ENCODE measurements around the gene PDE4B.

DNA sequence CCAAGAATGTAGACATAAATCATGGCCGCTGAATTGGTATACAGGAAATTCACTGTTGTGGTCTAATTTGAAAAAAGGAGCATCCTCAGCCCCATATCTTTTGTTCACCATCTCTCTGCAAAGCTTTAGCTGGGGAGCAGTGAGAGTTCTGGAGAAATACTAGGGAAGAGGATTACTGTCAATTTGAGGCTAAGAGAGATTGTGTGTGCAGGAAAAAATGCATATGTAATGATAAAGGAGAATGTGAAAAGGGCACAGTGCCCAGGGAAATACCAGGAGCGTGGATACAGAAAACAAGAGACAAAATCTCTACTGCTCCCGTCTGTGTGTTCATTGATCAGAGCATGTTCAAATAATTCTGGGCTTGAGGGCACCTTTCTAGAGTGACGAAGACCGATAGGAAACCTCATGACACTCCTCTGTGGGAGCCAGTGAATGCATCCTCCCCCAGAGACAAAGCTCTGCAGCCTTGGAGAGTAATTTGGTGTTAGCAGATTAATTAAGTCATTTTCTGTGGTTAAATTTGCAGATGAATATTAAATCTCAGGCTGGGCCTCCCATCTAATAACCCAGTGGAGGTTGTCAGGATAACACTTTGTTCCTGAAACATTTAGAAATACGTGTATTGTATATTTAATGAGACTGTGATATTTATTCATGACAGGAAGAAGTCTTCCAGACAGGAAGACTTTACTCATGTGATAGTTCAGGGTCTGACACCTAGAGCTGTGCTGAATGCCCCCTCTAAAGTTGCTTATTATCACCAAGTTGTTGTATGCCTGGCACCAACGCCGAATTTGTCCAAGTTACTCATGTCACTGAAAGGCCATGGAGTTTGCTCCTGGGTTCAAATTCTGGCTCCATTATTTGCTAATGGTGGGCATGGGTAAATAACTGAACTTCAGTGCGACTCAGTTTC is 453.9 kb downstream of the PDE4B start:
- TF ChIP-seq GABPA (IDR thresholded peaks at IDR 0.05; ENCODE audit: low read depth, low read length) (no peak), GABPA (CRISPR knock-in tag; IDR thresholded peaks at IDR 0.05; ENCODE audit: low read depth) (no peak), NFKB2 (CRISPR knock-in tag; IDR thresholded peaks at IDR 0.05; ENCODE audit: borderline replicate concordance) (no peak), HDAC2 (CRISPR knock-in tag; IDR thresholded peaks at IDR 0.05) (no peak), RFXAP (CRISPR knock-in tag; IDR thresholded peaks at IDR 0.05; ENCODE audit: borderline replicate concordance) (no peak)
- TF ChIP-seq, protein P1, sequence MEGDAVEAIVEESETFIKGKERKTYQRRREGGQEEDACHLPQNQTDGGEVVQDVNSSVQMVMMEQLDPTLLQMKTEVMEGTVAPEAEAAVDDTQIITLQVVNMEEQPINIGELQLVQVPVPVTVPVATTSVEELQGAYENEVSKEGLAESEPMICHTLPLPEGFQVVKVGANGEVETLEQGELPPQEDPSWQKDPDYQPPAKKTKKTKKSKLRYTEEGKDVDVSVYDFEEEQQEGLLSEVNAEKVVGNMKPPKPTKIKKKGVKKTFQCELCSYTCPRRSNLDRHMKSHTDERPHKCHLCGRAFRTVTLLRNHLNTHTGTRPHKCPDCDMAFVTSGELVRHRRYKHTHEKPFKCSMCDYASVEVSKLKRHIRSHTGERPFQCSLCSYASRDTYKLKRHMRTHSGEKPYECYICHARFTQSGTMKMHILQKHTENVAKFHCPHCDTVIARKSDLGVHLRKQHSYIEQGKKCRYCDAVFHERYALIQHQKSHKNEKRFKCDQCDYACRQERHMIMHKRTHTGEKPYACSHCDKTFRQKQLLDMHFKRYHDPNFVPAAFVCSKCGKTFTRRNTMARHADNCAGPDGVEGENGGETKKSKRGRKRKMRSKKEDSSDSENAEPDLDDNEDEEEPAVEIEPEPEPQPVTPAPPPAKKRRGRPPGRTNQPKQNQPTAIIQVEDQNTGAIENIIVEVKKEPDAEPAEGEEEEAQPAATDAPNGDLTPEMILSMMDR (CRISPR knock-in tag; IDR thresholded peaks at IDR 0.05): no peak

All from HepG2 (cell line).